GM12875 (cell line): Measurements from ENCODE around the gene TUT4.

Source experiments
- H3K4me3 ChIP-seq: one replicate; pipeline ENCODE4 v1.5.1; 2011; ENCODE audit warnings: low read depth, low read length, control low read depth
- TF ChIP-seq, protein P1 (sequence below): IDR thresholded peaks from 2 replicates; pipeline ENCODE4 v1.5.1; 2011; ENCODE audit warnings: low read depth, mild to moderate bottlenecking, control low read depth, inconsistent platforms, low read length, moderate library complexity, borderline replicate concordance; ENCODE audit not compliant: insufficient read depth

The TUT4 gene

GRCh38 chr1:52511439-52511838 lies 41.5 kb downstream of the TUT4 start:
- no peak overlapping the region for H3K4me3 ChIP-seq
- TF ChIP-seq, protein P1, sequence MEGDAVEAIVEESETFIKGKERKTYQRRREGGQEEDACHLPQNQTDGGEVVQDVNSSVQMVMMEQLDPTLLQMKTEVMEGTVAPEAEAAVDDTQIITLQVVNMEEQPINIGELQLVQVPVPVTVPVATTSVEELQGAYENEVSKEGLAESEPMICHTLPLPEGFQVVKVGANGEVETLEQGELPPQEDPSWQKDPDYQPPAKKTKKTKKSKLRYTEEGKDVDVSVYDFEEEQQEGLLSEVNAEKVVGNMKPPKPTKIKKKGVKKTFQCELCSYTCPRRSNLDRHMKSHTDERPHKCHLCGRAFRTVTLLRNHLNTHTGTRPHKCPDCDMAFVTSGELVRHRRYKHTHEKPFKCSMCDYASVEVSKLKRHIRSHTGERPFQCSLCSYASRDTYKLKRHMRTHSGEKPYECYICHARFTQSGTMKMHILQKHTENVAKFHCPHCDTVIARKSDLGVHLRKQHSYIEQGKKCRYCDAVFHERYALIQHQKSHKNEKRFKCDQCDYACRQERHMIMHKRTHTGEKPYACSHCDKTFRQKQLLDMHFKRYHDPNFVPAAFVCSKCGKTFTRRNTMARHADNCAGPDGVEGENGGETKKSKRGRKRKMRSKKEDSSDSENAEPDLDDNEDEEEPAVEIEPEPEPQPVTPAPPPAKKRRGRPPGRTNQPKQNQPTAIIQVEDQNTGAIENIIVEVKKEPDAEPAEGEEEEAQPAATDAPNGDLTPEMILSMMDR, result no peak

- no peak overlapping the region for H3K4me3 ChIP-seq
- TF ChIP-seq, protein P1, result no peak
These were observed 45.9 kb downstream of the TUT4 start for GRCh38 chr1:52506920-52507546.

DNA sequence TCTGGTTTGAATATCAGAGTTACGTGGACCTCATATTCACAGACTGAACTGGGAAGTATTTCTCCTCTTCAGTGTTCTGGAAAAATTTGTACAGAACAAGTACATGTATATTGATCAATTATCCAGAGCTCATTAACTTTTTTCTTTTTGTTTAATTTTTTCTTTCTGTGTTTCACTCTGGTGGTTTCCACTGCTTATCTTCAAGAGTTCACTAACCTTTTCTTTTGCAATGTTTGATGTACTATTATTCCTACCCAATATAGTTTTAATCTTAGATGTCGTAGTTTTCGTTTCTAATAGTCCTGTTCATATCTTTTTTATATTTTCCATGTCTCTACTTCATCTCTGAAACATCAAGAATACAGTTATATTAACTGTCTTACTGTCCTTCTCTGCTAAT lies 46.5 kb downstream of the TUT4 start:
- H3K4me3 ChIP-seq, result no peak overlapping the region
- TF ChIP-seq, protein P1, result no peak

DNA sequence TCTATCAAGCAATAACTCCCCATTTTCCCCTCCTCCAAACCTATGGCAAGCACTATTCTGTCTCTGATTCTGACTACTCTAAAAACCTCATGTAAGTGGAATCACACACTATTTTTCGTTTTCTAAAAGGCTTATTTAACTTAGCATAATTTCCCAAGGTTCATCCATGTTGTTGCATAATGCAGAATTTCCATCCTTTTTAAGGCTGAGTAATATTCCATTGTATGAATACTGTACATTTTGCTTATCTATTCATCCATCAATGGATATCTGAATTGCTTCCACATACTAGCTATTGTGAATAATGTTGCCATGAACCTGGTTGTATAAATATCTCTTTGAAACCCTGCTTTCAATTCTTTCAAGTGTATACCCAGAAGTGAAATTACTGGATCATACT lies 48.2 kb downstream of the TUT4 start:
- H3K4me3 ChIP-seq, result no peak overlapping the region
- TF ChIP-seq, protein P1, result no peak

GRCh38 chr1:52503706-52504105 lies 49.2 kb downstream of the TUT4 start:
- TF ChIP-seq, protein P1, result no peak
- H3K4me3 ChIP-seq, result no peak overlapping the region

DNA sequence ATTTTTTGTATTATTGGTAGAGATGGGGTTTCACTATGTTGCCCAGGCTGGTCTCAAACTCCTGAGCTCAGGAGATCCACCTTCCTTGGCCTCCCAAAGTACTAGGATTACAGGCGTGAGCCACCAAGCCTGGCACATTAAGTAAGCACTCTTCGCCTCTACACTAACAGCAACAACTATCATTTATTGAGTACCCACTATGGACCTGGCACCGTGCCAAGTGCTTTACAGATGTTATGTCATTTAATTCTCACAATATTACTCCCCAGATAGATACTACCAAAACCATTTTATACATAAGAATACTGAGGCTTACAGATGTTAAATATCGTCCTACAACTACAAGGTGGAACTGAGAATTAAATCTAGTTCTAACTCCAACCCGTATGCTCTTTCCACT lies 50.1 kb downstream of the TUT4 start:
- TF ChIP-seq, protein P1, result no peak
- H3K4me3 ChIP-seq, result no peak overlapping the region

- H3K4me3 ChIP-seq, result no peak overlapping the region
- TF ChIP-seq, protein P1, result no peak
These were observed 65.3 kb downstream of the TUT4 start for GRCh38 chr1:52487632-52488031.
